HG03175 (cell line): ENCODE data around the gene KLK12.

ENCODE experiments used
- ATAC-seq: cut with Tn5 transposase; IDR thresholded peaks from one replicate; pipeline ENCODE4 v1.9.1; 2021; ENCODE audit warnings: mild to moderate bottlenecking, moderate library complexity; ENCODE audit not compliant: unreplicated experiment

KLK12 gene

DNA sequence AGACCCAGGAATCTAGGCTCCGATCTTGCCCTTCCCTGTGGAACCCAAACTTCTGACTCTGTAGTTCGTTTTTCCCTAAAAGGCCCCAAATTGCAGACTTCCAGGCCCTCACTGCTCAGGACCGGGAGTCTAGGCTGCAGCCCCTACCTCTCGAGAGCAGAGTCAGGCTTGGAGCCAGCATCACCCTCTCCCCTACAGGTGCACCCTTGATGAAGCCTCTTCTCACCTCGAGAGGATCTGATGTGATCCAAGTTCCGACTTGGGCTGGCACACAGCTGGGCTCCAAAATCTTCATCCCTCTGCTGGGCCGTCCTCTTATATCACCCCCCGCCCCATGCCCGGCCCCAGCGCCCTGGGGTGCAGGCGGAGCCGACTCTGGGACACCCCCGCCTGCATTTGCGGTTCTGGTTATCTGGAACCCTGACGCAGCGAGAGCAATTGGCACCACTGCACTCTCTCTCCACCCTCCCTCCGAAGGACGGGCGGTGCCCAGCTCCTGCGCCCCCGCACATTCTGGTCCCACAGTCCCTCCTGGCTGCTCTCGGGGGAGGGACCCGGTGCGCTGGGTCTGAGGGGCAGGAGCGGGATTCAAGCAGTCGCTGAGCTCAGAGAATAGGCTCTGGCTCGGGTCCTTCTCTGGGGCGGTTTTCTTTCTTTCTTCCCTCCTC, 51.0 kb downstream of the KLK12 start, which contains the start of gene KLK7:
KLK7 (minus strand) TSS at position 293 of the 668 bp plus-strand sequence. CDS start 1,518 bp downstream, outside the sequence.
- ATAC-seq, result no peak

DNA sequence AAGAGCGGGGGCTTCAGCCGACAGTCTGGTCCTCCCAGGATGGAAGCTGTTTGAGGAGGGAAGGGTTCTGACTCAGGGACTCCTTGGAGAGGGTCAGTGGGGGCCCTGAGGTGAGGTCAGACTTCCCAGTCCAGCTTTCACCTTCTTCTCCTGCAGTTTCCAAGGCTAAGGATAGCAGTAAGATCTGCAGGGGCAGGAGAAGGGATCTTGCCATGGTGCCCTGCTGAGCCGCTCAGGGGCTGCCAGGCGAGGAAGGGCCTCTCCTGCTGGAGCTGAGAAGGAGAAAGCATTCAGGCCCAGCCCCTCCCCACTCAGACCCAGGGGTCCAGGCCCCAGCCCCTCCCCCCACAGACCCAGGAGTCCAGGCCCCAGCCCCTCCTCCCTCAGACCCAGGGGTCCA, 52.6 kb downstream of the KLK12 start:
- ATAC-seq, result no peak

DNA sequence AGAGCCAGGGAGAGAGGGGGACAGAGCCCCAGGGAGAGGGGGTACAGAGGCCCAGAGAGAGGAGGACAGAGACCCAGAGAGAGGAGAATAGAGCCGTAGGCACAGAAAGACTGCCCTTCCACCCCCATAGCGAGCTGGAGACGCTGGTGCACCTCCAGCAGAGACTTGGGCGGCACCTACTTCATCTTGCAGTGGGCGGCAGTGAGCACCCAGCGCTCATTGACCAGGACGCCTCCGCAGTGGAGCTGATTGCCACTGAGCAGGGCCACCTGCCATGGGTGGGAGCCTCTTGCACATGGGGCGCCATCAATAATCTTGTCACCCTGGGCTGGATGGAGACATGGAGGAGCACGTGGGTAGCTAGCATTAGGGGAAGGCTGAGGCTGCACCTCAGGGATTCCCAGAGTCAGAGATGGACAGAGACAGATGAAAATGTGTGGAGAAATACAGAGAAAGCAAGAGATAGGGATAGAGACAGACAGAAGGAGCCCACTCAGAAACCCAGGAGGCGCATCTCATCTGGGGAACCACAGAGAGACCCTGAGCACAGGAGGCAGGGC, 53.1 kb downstream of the KLK12 start:
- ATAC-seq, result no peak

DNA sequence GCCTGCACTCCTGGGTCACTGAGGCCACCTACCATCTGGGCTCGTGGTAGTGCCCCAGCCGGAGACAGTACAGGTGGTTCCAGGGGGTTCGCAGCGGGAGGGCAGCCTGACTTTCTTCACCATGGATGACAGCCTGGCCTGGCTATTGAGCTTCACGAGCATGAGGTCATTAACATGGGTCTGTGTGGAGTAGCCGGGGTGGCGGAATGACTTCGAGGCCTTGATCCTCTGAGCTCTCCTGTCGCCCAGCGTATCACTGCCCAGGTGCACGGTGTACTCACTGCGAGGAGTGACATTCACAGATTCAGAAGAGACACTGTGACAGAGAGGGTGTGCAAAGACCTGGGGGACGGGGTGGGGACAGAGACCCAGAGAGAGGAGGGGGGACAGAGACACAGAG, 54.6 kb downstream of the KLK12 start:
- no peak for ATAC-seq

DNA sequence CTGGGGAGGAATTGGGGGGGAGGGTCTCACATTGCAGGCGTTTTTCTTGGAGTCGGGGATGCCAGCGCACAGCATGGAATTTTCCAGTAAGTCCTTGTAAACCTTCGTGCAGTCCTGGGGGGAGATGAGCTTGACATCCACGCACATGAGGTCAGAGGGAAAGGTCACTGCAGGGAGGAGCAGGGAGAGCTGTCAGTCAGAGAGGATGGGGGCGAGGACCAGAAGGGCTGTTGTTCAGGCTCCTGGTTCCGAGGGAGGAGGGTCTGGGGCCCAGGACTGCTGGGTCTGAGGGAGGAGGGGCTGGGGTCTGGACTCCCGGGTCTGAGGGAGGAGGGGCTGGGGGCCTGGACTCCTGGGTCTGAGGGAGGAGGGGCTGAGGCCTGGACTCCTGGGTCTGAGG, 55.0 kb downstream of the KLK12 start:
- ATAC-seq, result no peak
